NCI-H1048 (cell line): ENCODE results near the gene AGBL1.

Source experiments
- DNase-seq: peaks from one replicate; lab custom pipeline; 2025; lab: John Stamatoyannopoulos, UW

AGBL1 gene

GRCh38 chr15:86591158-86591557 is 511.5 kb downstream of the AGBL1 start:
- no peak for DNase-seq

- no peak for DNase-seq
These were observed 512.5 kb downstream of the AGBL1 start for GRCh38 chr15:86591994-86592735.

GRCh38 chr15:86595741-86596140 is 516.1 kb downstream of the AGBL1 start:
- DNase-seq: no peak

GRCh38 chr15:86603466-86603865 is 523.8 kb downstream of the AGBL1 start:
- DNase-seq: no peak

- no peak for DNase-seq
These were observed 529.0 kb downstream of the AGBL1 start for GRCh38 chr15:86608461-86609205.

GRCh38 chr15:86609275-86609674 is 529.6 kb downstream of the AGBL1 start:
- no peak for DNase-seq

- no peak for DNase-seq
These were observed 530.4 kb downstream of the AGBL1 start for GRCh38 chr15:86610038-86610437.

GRCh38 chr15:86611417-86612040 is 531.9 kb downstream of the AGBL1 start:
- DNase-seq: no peak

- no peak for DNase-seq
These were observed 535.7 kb downstream of the AGBL1 start for GRCh38 chr15:86615411-86615810.

GRCh38 chr15:86615816-86616215 is 536.1 kb downstream of the AGBL1 start:
- DNase-seq: no peak

GRCh38 chr15:86616771-86617170 is 537.1 kb downstream of the AGBL1 start:
- no peak for DNase-seq

- DNase-seq: no peak
These were observed 540.5 kb downstream of the AGBL1 start for GRCh38 chr15:86620157-86620556.

- DNase-seq: no peak
These were observed 541.1 kb downstream of the AGBL1 start for GRCh38 chr15:86620641-86621349.

GRCh38 chr15:86623236-86623635 is 543.6 kb downstream of the AGBL1 start:
- DNase-seq: no peak

- DNase-seq: no peak
These were observed 544.8 kb downstream of the AGBL1 start for GRCh38 chr15:86624261-86625036.

GRCh38 chr15:86629409-86630356 is 550.0 kb downstream of the AGBL1 start:
- DNase-seq: no peak

- no peak for DNase-seq
These were observed 551.3 kb downstream of the AGBL1 start for GRCh38 chr15:86630946-86631345.

- DNase-seq: no peak
These were observed 554.5 kb downstream of the AGBL1 start for GRCh38 chr15:86634146-86634545.

GRCh38 chr15:86634992-86635638 is 555.4 kb downstream of the AGBL1 start:
- DNase-seq: no peak

- DNase-seq: no peak
These were observed 564.7 kb downstream of the AGBL1 start for GRCh38 chr15:86644339-86644738.
